BLaER1 (cell line): Measurements from ENCODE around the gene BFAR.
"Not testable (repeated sequence)": the region's sequence is repeated elsewhere in the genome, so short reads cannot be mapped to it uniquely, and the experiment has no call there.

Source experiments
- H3K27ac ChIP-seq: shearing (Covaris generic); formaldehyde crosslinking; 2 replicates; pipeline ENCODE4 v1.8.1; 2022
- H3K27me3 ChIP-seq: shearing (Covaris generic); formaldehyde crosslinking; 2 replicates; pipeline ENCODE4 v1.8.1; 2022
- H3K36me3 ChIP-seq: shearing (Covaris generic); formaldehyde crosslinking; 2 replicates; pipeline ENCODE4 v1.8.1; 2022
- H3K4me1 ChIP-seq: shearing (Covaris generic); formaldehyde crosslinking; 2 replicates; pipeline ENCODE4 v1.8.1; 2022
- H3K4me2 ChIP-seq: shearing (Covaris generic); formaldehyde crosslinking; 2 replicates; pipeline ENCODE4 v1.8.1; 2022
- H3K4me3 ChIP-seq: shearing (Covaris generic); formaldehyde crosslinking; 2 replicates; pipeline ENCODE4 v1.8.1; 2022
- H3K9ac ChIP-seq: shearing (Covaris generic); formaldehyde crosslinking; 2 replicates; pipeline ENCODE4 v1.8.1; 2022
- H3K9me3 ChIP-seq: shearing (Covaris generic); formaldehyde crosslinking; 2 replicates; pipeline ENCODE4 v1.8.1; 2022
- H4K20me1 ChIP-seq: shearing (Covaris generic); formaldehyde crosslinking; 2 replicates; pipeline ENCODE4 v1.8.1; 2022
- Cebpa-rat ChIP-seq: shearing (Covaris generic); IDR thresholded peaks from 2 replicates; pipeline ENCODE4 v1.8.1; 2022

Gene BFAR

GRCh38 chr16:14613991-14614390 is 18.8 kb upstream of the BFAR start:
- H3K9me3 ChIP-seq: no peaks in the 10 kb centered on the region
- no peak for TF ChIP-seq Cebpa-rat
- H3K4me2 ChIP-seq: no peak overlapping the region
- H3K9ac ChIP-seq: no peak overlapping the region
- no peak overlapping the region for H3K4me3 ChIP-seq
- peaks cover 97% of the 10 kb centered on the region for H3K36me3 ChIP-seq
- no peak overlapping the region for H3K27ac ChIP-seq
- H3K4me1 ChIP-seq: no peaks in the 10 kb centered on the region
- no peaks in the 10 kb centered on the region for H3K27me3 ChIP-seq
- H4K20me1 ChIP-seq: 0 out of 2 replicates have a peak, but pooled peaks cover 6% of the 10 kb centered on the region

GRCh38 chr16:14616280-14616679 is 16.5 kb upstream of the BFAR start:
- H3K36me3 ChIP-seq: peaks cover 98% of the 10 kb centered on the region
- no peak for TF ChIP-seq Cebpa-rat
- H3K9ac ChIP-seq: no peak overlapping the region
- no peaks in the 10 kb centered on the region for H3K27me3 ChIP-seq
- 0 out of 2 replicates have a peak, but pooled peaks cover 6% of the 10 kb centered on the region for H4K20me1 ChIP-seq
- H3K4me2 ChIP-seq: no peak overlapping the region
- H3K4me1 ChIP-seq: no peaks in the 10 kb centered on the region
- no peak overlapping the region for H3K4me3 ChIP-seq
- no peaks in the 10 kb centered on the region for H3K9me3 ChIP-seq
- H3K27ac ChIP-seq: no peak overlapping the region

DNA sequence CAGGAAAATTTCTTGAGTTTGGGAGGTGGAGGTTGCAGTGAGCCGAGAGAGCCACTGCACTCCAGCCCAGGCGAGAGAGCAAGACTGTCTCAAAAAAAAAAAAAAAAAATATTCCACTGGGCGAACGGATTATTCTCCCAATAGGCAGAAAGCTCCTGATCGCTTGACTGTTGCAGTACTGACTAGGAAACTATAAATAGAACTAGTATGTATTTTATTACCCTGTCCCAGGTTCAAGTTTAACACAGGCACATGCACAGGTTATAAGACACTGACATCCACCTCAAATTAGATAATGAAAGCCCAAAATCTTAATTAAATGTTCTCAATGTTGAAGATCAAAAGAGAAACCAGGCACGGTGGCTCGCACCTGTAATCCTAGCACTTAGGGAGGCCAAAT is 14.2 kb upstream of the BFAR start:
- Histone ChIP-seq H3K4me2 (no peak overlapping the region), H3K27me3 (no peaks in the 10 kb centered on the region), H3K36me3 (peaks cover 98% of the 10 kb centered on the region), H3K4me1 (no peaks in the 10 kb centered on the region), H4K20me1 (0 out of 2 replicates have a peak, but pooled peaks cover 6% of the 10 kb centered on the region), H3K9me3 (no peaks in the 10 kb centered on the region), H3K4me3 (no peak overlapping the region), H3K27ac (no peak overlapping the region), H3K9ac (no peak overlapping the region)
- no peak for TF ChIP-seq Cebpa-rat

- Histone ChIP-seq H3K9ac (no peak overlapping the region), H3K27me3 (no peaks in the 10 kb centered on the region), H3K27ac (no peak overlapping the region), H3K9me3 (no peaks in the 10 kb centered on the region), H3K4me3 (no peak overlapping the region), H3K36me3 (peaks cover 58% of the 10 kb centered on the region), H3K4me2 (no peak overlapping the region), H3K4me1 (peaks cover 36% of the 10 kb centered on the region), H4K20me1 (no peaks in the 10 kb centered on the region)
- TF ChIP-seq Cebpa-rat: no peak
Measured at GRCh38 chr16:14627078-14627477, 5.7 kb upstream of the BFAR start.

DNA sequence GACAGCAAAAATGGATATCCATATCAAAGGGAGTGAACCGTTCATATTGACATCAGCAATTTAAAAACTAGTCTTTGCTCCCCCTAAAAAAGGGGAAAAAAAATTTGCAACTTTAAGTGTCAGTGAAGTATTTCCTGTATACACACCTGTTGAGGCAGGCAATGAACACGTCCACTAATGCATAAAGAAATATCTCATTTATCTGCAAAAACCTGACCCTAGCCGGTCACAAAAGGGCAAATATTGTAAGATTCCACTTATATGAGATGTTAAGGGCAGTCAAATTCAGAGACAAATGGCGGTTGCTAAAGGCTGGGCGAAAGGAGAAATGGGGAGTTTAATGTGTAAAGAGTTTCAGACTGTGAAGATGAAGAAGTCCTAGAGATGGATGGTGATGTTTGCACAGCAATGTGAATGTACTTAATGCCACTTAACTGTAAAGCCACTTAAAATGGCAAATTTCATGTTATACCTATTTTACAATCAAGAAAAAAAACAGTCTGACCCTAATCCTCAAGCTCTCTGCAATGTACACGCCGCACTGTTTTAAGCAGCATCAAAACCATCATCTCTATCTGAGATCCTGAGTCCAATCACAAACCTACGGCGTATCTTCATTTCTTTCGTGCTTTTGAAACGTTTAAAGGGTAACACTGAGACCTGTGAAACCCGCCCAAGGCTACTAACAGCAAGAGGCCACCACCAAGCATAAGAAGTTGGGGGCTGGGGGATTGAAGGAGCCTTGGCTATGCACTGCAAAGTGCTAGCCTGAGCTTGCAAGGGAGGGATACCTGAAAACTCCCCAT is 3.7 kb upstream of the BFAR start:
- peak overlapping the region; percentile 95 for H3K9ac ChIP-seq
- peak overlapping the region; percentile 91 for H3K4me3 ChIP-seq
- peak overlapping the region; percentile 94 for H3K27ac ChIP-seq
- H3K4me1 ChIP-seq: peaks cover 39% of the 10 kb centered on the region
- no peaks in the 10 kb centered on the region for H3K27me3 ChIP-seq
- peaks cover 10% of the 10 kb centered on the region for H4K20me1 ChIP-seq
- H3K4me2 ChIP-seq: peak overlapping the region; percentile 96
- no peaks in the 10 kb centered on the region for H3K9me3 ChIP-seq
- H3K36me3 ChIP-seq: peaks cover 38% of the 10 kb centered on the region
- no peak for TF ChIP-seq Cebpa-rat

GRCh38 chr16:14629612-14629918 is 3.2 kb upstream of the BFAR start:
- peaks cover 33% of the 10 kb centered on the region for H3K36me3 ChIP-seq
- peak overlapping the region; percentile 91 for H3K4me3 ChIP-seq
- no peaks in the 10 kb centered on the region for H3K27me3 ChIP-seq
- H3K27ac ChIP-seq: peak overlapping the region; percentile 94
- H4K20me1 ChIP-seq: peaks cover 16% of the 10 kb centered on the region
- H3K9me3 ChIP-seq: no peaks in the 10 kb centered on the region
- peak overlapping the region; percentile 96 for H3K4me2 ChIP-seq
- no peak for TF ChIP-seq Cebpa-rat
- H3K4me1 ChIP-seq: peaks cover 44% of the 10 kb centered on the region
- H3K9ac ChIP-seq: peak overlapping the region; percentile 95

DNA sequence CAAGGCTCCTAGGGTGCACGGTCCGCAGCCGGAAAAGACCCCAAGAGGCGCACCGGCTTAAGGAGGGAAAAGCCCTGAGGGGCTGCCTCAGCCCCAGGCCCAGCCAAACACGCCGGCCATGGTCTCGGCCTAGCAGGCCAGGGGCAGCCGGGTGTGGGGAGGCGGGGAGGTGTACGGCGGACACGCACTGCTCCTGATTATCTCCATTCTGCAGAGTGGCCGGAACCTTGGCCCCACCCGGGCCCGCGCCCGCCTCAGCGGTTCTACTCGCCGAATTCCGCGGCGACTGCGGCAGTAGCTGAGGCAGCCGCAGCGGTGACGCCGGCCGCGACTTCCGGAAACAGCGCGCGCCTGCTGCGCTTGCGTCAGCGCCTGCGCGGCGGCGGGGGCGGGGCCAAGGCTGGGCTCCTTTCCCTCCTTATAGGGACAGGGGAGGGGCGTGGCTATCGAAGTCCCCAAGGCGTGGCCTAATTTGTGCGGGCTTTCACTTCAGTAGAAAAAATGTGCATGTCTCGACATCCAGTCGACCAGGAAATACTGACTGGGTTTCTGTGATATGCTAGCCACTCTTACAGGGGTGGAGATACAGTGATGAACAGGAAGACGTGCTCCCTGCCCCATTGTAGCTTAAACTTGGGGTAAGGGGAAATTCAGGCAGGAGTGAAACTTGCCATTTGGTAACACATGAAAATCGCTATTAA is 2.7 kb upstream of the BFAR start, which contains the start of gene PARN:
Gene PARN, minus strand, starts transcription at position 342 of the 701 bp plus-strand sequence. Its CDS starts 135 bp downstream, at position 207.
- H3K4me1 ChIP-seq: peaks cover 49% of the 10 kb centered on the region
- H3K27ac ChIP-seq: peak within 1 kb of the TSS; percentile 94
- peak; percentile 49; the same call in 1 of the 2 replicates for TF ChIP-seq Cebpa-rat
- no peaks in the 10 kb centered on the region for H3K9me3 ChIP-seq
- H3K9ac ChIP-seq: peak within 1 kb of the TSS; percentile 95
- H3K4me2 ChIP-seq: peak within 1 kb of the TSS; percentile 96
- peaks cover 28% of the 10 kb centered on the region for H3K36me3 ChIP-seq
- no peaks in the 10 kb centered on the region for H3K27me3 ChIP-seq
- H4K20me1 ChIP-seq: peaks cover 21% of the 10 kb centered on the region
- H3K4me3 ChIP-seq: peak within 1 kb of the TSS; percentile 91

- Histone ChIP-seq H3K27ac (peak overlapping the region; percentile 94), H4K20me1 (peaks cover 28% of the 10 kb centered on the region), H3K36me3 (peaks cover 28% of the 10 kb centered on the region), H3K4me1 (peaks cover 49% of the 10 kb centered on the region), H3K4me3 (peak overlapping the region; percentile 91; the same call in 1 of the 2 replicates), H3K4me2 (peak overlapping the region; percentile 60), H3K9ac (peak overlapping the region; percentile 95; the same call in 1 of the 2 replicates)
- not testable (repeated sequence) for H3K27me3 ChIP-seq, H3K9me3 ChIP-seq
Measured at GRCh38 chr16:14630620-14631330, 2.0 kb upstream of the BFAR start.

DNA sequence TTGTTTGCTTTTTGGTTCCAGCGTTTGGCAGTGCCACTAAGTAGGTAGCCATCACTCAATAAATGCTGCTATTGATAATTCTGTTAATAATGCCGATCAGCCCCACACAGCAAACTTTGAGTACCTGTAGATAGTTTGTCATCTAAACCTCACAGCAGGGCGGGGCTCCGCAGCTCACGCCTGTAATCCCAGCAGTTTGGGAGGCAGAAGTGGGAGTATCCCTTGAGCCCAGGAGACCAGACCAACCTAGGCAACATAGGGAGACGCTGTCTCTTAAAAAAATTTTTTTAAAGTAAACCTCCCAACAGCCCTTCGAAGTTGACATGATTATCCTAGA is 1.6 kb downstream of the BFAR start:
- Histone ChIP-seq H3K9ac (no peak overlapping the region), H3K4me2 (peak overlapping the region; percentile 90), H3K4me1 (peaks cover 30% of the 10 kb centered on the region), H3K27ac (no peak overlapping the region), H3K27me3 (no peaks in the 10 kb centered on the region), H3K9me3 (no peaks in the 10 kb centered on the region), H4K20me1 (peaks cover 64% of the 10 kb centered on the region), H3K4me3 (peak overlapping the region; percentile 91), H3K36me3 (peaks cover 36% of the 10 kb centered on the region)
- no peak for TF ChIP-seq Cebpa-rat
